HEK293 (cell line): ENCODE results near the gene C22orf39.

Experiments used
- ATF2 ChIP-seq: fragments of 450-650 bp; formaldehyde crosslinking; IDR thresholded peaks from 2 replicates; pipeline ENCODE4 v1.5.1; 2016; ENCODE audit warnings: missing biosample characterization, missing genetic modification characterization, low read depth
- CTCF ChIP-seq: fragments of 450-650 bp; formaldehyde crosslinking; IDR thresholded peaks from 2 replicates; pipeline ENCODE4 v1.5.1; 2016; ENCODE audit warnings: missing biosample characterization, missing genetic modification characterization
- REST ChIP-seq: fragments of 450-650 bp; formaldehyde crosslinking; IDR thresholded peaks from 2 replicates; pipeline ENCODE4 v1.5.1; 2016; ENCODE audit warnings: missing biosample characterization, missing genetic modification characterization
- SETDB1 ChIP-seq: IDR thresholded peaks from one replicate; pipeline ENCODE4 v1.6.1; 2017; ENCODE audit warnings: mild to moderate bottlenecking, low read length, moderate library complexity, mixed read lengths; ENCODE audit not compliant: insufficient read length
- ZBTB49 ChIP-seq: fragments of 450-650 bp; formaldehyde crosslinking; IDR thresholded peaks from 2 replicates; pipeline ENCODE4 v1.5.1; 2016; ENCODE audit warnings: missing biosample characterization, missing genetic modification characterization, low read depth
- ZNF211 ChIP-seq: fragments of 450-650 bp; formaldehyde crosslinking; IDR thresholded peaks from 2 replicates; pipeline ENCODE4 v1.5.1; 2016; ENCODE audit warnings: low read depth, missing biosample characterization, missing genetic modification characterization
- ZNF292 ChIP-seq: fragments of 450-650 bp; formaldehyde crosslinking; IDR thresholded peaks from 2 replicates; pipeline ENCODE4 v1.5.1; 2016; ENCODE audit warnings: low read depth, missing biosample characterization, missing genetic modification characterization, borderline replicate concordance
- ZNF335 ChIP-seq: fragments of 450-650 bp; formaldehyde crosslinking; conservative IDR thresholded peaks from 2 replicates; pipeline ENCODE4 v1.5.1; 2016; ENCODE audit warnings: missing biosample characterization, missing genetic modification characterization
- ZNF510 ChIP-seq: fragments of 450-650 bp; formaldehyde crosslinking; IDR thresholded peaks from 2 replicates; pipeline ENCODE4 v1.5.1; 2018; ENCODE audit warnings: mild to moderate bottlenecking, missing genetic modification characterization, missing biosample characterization; ENCODE audit not compliant: insufficient replicate concordance
- ZNF707 ChIP-seq: fragments of 450-650 bp; formaldehyde crosslinking; IDR thresholded peaks from 2 replicates; pipeline ENCODE4 v1.5.1; 2016; ENCODE audit warnings: missing biosample characterization, missing genetic modification characterization
- ZNF776 ChIP-seq: fragments of 450-650 bp; formaldehyde crosslinking; IDR thresholded peaks from 2 replicates; pipeline ENCODE4 v1.5.0; 2017; ENCODE audit warnings: missing biosample characterization, missing genetic modification characterization, borderline replicate concordance
- ZNF791 ChIP-seq: fragments of 450-650 bp; formaldehyde crosslinking; IDR thresholded peaks from 2 replicates; pipeline ENCODE4 v1.5.1; 2016; ENCODE audit warnings: missing biosample characterization, missing genetic modification characterization

- TF ChIP-seq CTCF (tag by site-specific recombination) (no peak), ZNF292 (no peak), ZNF791 (tag by site-specific recombination) (no peak), REST (no peak), ZBTB49 (tag by site-specific recombination) (no peak), ZNF510 (tag by site-specific recombination) (no peak), ZNF335 (tag by site-specific recombination) (no peak), ZNF211 (tag by site-specific recombination) (no peak), ATF2 (tag by site-specific recombination) (no peak), ZNF776 (tag by site-specific recombination) (no peak), ZNF707 (no peak), SETDB1 (no peak)
Measured at GRCh38 chr22:19480173-19480568, 32.7 kb upstream of the C22orf39 start.
